Head of caudate nucleus (tissue), 42 donors: ENCODE measurements around the gene PRKRIP1.
"Not testable (repeated sequence)": the region's sequence is repeated elsewhere in the genome, so short reads cannot be mapped to it uniquely, and the experiment has no call there.

Source experiments
- DNase-seq, 42 donors: peaks; one replicate each; pipeline versions ENCODE4 v3.0.0 to v3.0.0-alpha.2; 2020 to 2021; ENCODE audit warnings: mixed read lengths in 7 of 42
- intact Hi-C: fragments of 100-400 bp; cut with DNase I; formaldehyde crosslinking; loops from one replicate; pipeline ENCODE4 v1.15.0; 2022

Gene PRKRIP1

GRCh38 chr7:102395873-102396709, at the start of gene PRKRIP1:
Gene PRKRIP1, plus strand, starts transcription at chr7:102396363. Its CDS starts 49 bp downstream, at chr7:102396412.
- intact Hi-C loops: loop anchor here (2.0 to 5.0 kb wide), 2 partner anchors 37 to 66 kb away; partner anchors contain the start of genes ALKBH4, LRWD1 and ORAI2
- DNase-seq: peak; percentile 68 to 96 (median 88)

- intact Hi-C loops, DNase-seq: not testable (repeated sequence)
Observed at GRCh38 chr7:102346983-102347382, 49.2 kb upstream of the PRKRIP1 start.

- intact Hi-C loops, DNase-seq: not testable (repeated sequence)
Observed at GRCh38 chr7:102356344-102356743, 39.8 kb upstream of the PRKRIP1 start, which contains the start of gene SPDYE6. Gene SPDYE6, minus strand, starts transcription at chr7:102356444. Its CDS starts 421 bp downstream, at chr7:102356023.

GRCh38 chr7:102363549-102364393, 32.4 kb upstream of the PRKRIP1 start:
- intact Hi-C loops: not testable (repeated sequence)
- peak; percentile 90 to 100 (median 98) for DNase-seq

GRCh38 chr7:102364394-102364886, 31.7 kb upstream of the PRKRIP1 start:
- intact Hi-C loops: not testable (repeated sequence)

GRCh38 chr7:102365390-102365789, 30.8 kb upstream of the PRKRIP1 start:
- intact Hi-C loops, DNase-seq: not testable (repeated sequence)

More at GRCh38 chr7:102364394-102364886, 31.7 kb upstream of the PRKRIP1 start:
- not testable (repeated sequence) for DNase-seq

GRCh38 chr7:102370038-102370437, 26.1 kb upstream of the PRKRIP1 start:
- DNase-seq, intact Hi-C loops: not testable (repeated sequence)

- DNase-seq, intact Hi-C loops: not testable (repeated sequence)
Observed at GRCh38 chr7:102372796-102373195, 23.4 kb upstream of the PRKRIP1 start.

- intact Hi-C loops: no loop called here
Observed at GRCh38 chr7:102376964-102377466, 19.1 kb upstream of the PRKRIP1 start.

GRCh38 chr7:102380837-102381236, 15.3 kb upstream of the PRKRIP1 start:
- intact Hi-C loops: not testable (repeated sequence)

More at GRCh38 chr7:102376964-102377466, 19.1 kb upstream of the PRKRIP1 start:
- DNase-seq: no peak

GRCh38 chr7:102381696-102382425, 14.3 kb upstream of the PRKRIP1 start:
- intact Hi-C loops: not testable (repeated sequence)

More at GRCh38 chr7:102380837-102381236, 15.3 kb upstream of the PRKRIP1 start:
- not testable (repeated sequence) for DNase-seq

GRCh38 chr7:102387064-102387463, 9.1 kb upstream of the PRKRIP1 start:
- intact Hi-C loops: no loop called here
- DNase-seq: no peak

More at GRCh38 chr7:102381696-102382425, 14.3 kb upstream of the PRKRIP1 start:
- DNase-seq: not testable (repeated sequence)

GRCh38 chr7:102389810-102390209, 6.4 kb upstream of the PRKRIP1 start:
- intact Hi-C loops: loop anchor here (5.0 kb wide), 1 partner anchor 108 kb away; no protein-coding TSS in a partner anchor
- DNase-seq: no peak

GRCh38 chr7:102390697-102391484, 5.3 kb upstream of the PRKRIP1 start:
- DNase-seq: peak; percentile 57 to 94 (median 84)
- intact Hi-C loops: loop anchor here (5.0 kb wide), 1 partner anchor 109 kb away; no protein-coding TSS in a partner anchor

- intact Hi-C loops: loop anchor here (5.0 kb wide), 1 partner anchor 110 kb away; no protein-coding TSS in a partner anchor
Observed at GRCh38 chr7:102392330-102392729, 3.8 kb upstream of the PRKRIP1 start.

GRCh38 chr7:102393467-102393866, 2.7 kb upstream of the PRKRIP1 start:
- intact Hi-C loops: loop anchor here (5.0 kb wide), 1 partner anchor 111 kb away; no protein-coding TSS in a partner anchor
- no peak for DNase-seq

More at GRCh38 chr7:102392330-102392729, 3.8 kb upstream of the PRKRIP1 start:
- no peak for DNase-seq

GRCh38 chr7:102395592-102395872, 631 bp upstream of the PRKRIP1 start:
- intact Hi-C loops: loop anchor here (5.0 kb wide), 1 partner anchor 67 kb away; the partner anchor contains the start of genes ALKBH4 and LRWD1
- DNase-seq: no peak
